MCF 10A (cell line): ENCODE measurements around the gene BTG2. TPM values are rescaled to one million over a fixed set of nuclear protein-coding genes. Genes with fewer than 3 reads are reported as not detected.
"Not testable (repeated sequence)": the region's sequence is repeated elsewhere in the genome, so short reads cannot be mapped to it uniquely, and the experiment has no call there.

Source experiments
- BruUV-seq: library from RNA; stranded (reverse); fragments of 400-500 nt; replicated peaks from 2 replicates; lab custom pipeline; 2021; lab: Mats Ljungman, UMichigan
- CTCF ChIA-PET: fragments of 300-600 bp; sonication (Branson Sonifier 250); formaldehyde crosslinking; extraction: SDS; loops from one replicate; lab custom pipeline; 2021; ENCODE audit warnings: antibody characterized with exemption, inconsistent platforms; lab: Yijun Ruan, JAX
- POLR2A ChIA-PET: fragments of 300-600, 350-650 bp; sonication (Branson Sonifier 250); formaldehyde crosslinking; extraction: SDS; loops from one replicate; lab custom pipeline; 2020; ENCODE audit warnings: antibody characterized with exemption, inconsistent platforms; lab: Yijun Ruan, JAX
- DNase-seq: peaks from one replicate; pipeline ENCODE4 v3.0.0-alpha.2; 2018; ENCODE audit not compliant: unreplicated experiment
- H3K27ac Mint-ChIP-seq: one replicate; pipeline ENCODE4 v1.8.0; 2022; ENCODE audit warnings: mild to moderate bottlenecking, low read depth, mixed read lengths; ENCODE audit not compliant: unreplicated experiment
- H3K27me3 Mint-ChIP-seq: one replicate; pipeline ENCODE4 v1.8.0; 2022; ENCODE audit warnings: mixed read lengths; ENCODE audit not compliant: insufficient read depth, unreplicated experiment
- H3K36me3 Mint-ChIP-seq: one replicate; pipeline ENCODE4 v1.8.0; 2022; ENCODE audit warnings: mild to moderate bottlenecking, moderate library complexity, mixed read lengths; ENCODE audit not compliant: insufficient read depth, unreplicated experiment
- H3K4me1 Mint-ChIP-seq: one replicate; pipeline ENCODE4 v1.8.0; 2022; ENCODE audit warnings: mixed read lengths; ENCODE audit not compliant: insufficient read depth, unreplicated experiment
- H3K4me3 Mint-ChIP-seq: one replicate; pipeline ENCODE4 v1.8.0; 2022; ENCODE audit warnings: mild to moderate bottlenecking, moderate library complexity, mixed read lengths; ENCODE audit not compliant: unreplicated experiment
- H3K9me3 Mint-ChIP-seq: one replicate; pipeline ENCODE4 v1.8.0; 2022; ENCODE audit warnings: mixed read lengths; ENCODE audit not compliant: unreplicated experiment
- intact Hi-C: fragments of 100-400 bp; cut with micrococcal nuclease; formaldehyde crosslinking; loops from 2 replicates; pipeline ENCODE4 v1.14.1; 2022
- total RNA-seq: library from RNA; stranded (reverse); gene quantifications from 2 replicates; pipeline ENCODE4 v1.2.3, GENCODE V29; 2022
- TF ChIP-seq, protein P1 (sequence below): fragments of 200-600 bp; IDR thresholded peaks from one replicate; pipeline ENCODE4 v1.8.0; 2022; ENCODE audit warnings: antibody characterized with exemption, mild to moderate bottlenecking; ENCODE audit not compliant: unreplicated experiment

BTG2 gene
- total RNA-seq, 1 experiment from 2014 or later, result 44.4 TPM

DNA sequence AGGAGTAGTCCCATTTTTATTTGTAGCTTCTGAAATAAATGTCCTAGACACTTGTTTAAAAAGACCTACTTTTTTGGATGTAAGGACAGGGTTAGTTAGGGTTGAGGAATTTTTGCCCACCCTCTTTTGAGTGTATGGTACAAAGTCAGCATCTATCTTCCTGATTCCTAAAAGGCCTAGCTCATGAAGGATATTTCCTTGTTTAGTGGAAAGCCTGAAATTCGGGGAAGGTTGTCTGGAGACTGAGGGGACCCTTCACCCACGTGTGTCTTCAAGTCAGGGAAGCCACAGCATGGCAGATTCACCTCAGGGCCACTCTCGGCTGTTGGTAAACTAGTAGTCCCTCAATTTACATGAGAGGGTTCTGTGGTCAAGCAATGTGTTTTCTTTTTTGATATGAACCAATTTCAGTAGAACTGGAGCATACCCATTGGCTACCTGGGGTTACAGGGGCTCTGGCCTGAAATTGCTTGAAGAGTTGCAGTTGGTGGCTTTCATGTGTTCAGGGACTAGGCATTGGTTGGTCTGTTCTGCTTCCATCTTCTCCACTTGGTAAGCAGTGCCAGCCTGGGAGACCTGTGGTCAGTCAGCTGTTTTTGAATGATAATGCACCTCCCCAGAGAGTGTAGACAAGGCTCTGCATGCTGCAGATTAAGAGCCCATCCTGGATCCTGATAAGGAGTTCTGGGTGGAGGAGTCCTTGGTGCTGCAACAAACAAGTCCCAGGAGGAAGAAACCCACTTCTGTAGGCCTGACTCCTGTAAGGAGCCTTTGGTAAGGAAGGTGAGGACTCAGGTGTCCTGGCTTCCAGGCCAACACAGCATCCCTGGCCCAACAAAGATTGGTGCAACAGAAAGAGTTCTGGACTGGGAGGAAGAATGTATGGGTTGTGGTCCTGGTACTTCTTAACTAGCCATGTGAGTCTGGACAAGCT, 6.3 kb downstream of the BTG2 start:
- Mint-ChIP-seq H3K36me3 (peaks cover 45% of the 10 kb centered on the region), H3K9me3 (no peaks in the 10 kb centered on the region), H3K27me3 (no peaks in the 10 kb centered on the region), H3K27ac (no peak overlapping the region), H3K4me1 (peaks cover 32% of the 10 kb centered on the region), H3K4me3 (no peak overlapping the region)
- TF ChIP-seq, protein P1, sequence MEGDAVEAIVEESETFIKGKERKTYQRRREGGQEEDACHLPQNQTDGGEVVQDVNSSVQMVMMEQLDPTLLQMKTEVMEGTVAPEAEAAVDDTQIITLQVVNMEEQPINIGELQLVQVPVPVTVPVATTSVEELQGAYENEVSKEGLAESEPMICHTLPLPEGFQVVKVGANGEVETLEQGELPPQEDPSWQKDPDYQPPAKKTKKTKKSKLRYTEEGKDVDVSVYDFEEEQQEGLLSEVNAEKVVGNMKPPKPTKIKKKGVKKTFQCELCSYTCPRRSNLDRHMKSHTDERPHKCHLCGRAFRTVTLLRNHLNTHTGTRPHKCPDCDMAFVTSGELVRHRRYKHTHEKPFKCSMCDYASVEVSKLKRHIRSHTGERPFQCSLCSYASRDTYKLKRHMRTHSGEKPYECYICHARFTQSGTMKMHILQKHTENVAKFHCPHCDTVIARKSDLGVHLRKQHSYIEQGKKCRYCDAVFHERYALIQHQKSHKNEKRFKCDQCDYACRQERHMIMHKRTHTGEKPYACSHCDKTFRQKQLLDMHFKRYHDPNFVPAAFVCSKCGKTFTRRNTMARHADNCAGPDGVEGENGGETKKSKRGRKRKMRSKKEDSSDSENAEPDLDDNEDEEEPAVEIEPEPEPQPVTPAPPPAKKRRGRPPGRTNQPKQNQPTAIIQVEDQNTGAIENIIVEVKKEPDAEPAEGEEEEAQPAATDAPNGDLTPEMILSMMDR, result no peak
- no TSS peak for BruUV-seq
- ChIA-PET POLR2A (interaction anchor here (0.7 to 10.5 kb wide), 3 partner anchors 12 to 450 kb away, joined by 3 to 238 read pairs (median 4); no protein-coding TSS in a partner anchor), CTCF (interaction anchor here (1.0 to 10.1 kb wide), 7 partner anchors 9 to 272 kb away, joined by 3 to 195 read pairs (median 7); no protein-coding TSS in a partner anchor)
- intact Hi-C loops, result no loop called here
- DNase-seq, result no peak

DNA sequence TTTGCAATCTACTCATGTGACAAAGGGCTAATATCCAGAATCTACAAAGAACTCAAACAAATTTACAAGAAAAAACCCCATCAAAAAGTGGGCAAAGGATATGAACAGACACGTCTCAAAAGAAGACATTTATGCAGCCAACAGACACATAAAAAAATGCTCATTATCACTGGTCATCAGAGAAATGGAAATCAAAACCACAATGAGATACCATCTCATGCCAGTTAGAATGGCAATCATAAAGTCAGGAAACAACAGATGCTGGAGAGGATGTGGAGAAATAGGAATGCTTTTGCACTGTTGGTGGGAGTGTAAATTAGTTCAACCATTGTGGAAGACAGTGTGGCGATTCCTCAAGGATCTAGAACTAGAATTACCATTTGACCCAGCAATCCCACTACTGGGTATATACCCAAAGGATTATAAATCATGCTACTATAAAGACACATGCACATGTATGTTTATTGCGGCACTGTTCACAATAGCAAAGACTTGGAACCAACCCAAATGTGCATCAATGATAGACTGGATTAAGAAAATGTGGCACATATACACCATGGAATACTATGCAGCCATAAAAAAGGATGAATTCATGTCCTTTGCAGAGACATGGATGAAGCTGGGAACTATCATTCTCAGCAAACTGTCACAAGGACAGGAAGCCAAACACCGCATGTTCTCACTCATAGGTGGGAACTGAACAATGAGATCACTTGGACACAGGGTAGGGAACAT, 8.9 kb downstream of the BTG2 start:
- Mint-ChIP-seq H3K36me3 (peaks cover 19% of the 10 kb centered on the region), H3K27me3 (peaks cover 25% of the 10 kb centered on the region)
- BruUV-seq, H3K27ac Mint-ChIP-seq, H3K4me3 Mint-ChIP-seq, DNase-seq, H3K4me1 Mint-ChIP-seq, intact Hi-C loops, H3K9me3 Mint-ChIP-seq: not testable (repeated sequence)
- CTCF ChIA-PET, result interaction anchor here (4.5 to 10.1 kb wide), 3 partner anchors 12 to 45 kb away, joined by 32 to 195 read pairs (median 167); no protein-coding TSS in a partner anchor
- POLR2A ChIA-PET, result interaction anchor here (1.2 to 10.5 kb wide), 3 partner anchors 7 to 20 kb away, joined by 3 to 238 read pairs (median 8); no protein-coding TSS in a partner anchor

- H3K36me3 Mint-ChIP-seq, result no peaks in the 10 kb centered on the region
- H3K4me1 Mint-ChIP-seq, result peaks cover 7% of the 10 kb centered on the region
- POLR2A ChIA-PET, result interaction anchor here (0.5 to 2.4 kb wide), 7 partner anchors 8 to 453 kb away, joined by 3 to 39 read pairs (median 3); partner anchors contain the start of gene TMEM183A
- DNase-seq, result no peak
- peaks cover 33% of the 10 kb centered on the region for H3K27me3 Mint-ChIP-seq
- TF ChIP-seq, protein P1, result no peak
- CTCF ChIA-PET, result interaction anchor here (0.6 to 4.5 kb wide), 13 partner anchors 9 to 1127 kb away, joined by 3 to 32 read pairs (median 5); no protein-coding TSS in a partner anchor
- no peak overlapping the region for H3K27ac Mint-ChIP-seq
- no peak overlapping the region for H3K4me3 Mint-ChIP-seq
- no peaks in the 10 kb centered on the region for H3K9me3 Mint-ChIP-seq
- intact Hi-C loops, result no loop called here
- BruUV-seq, result no TSS peak
Observed at GRCh38 chr1:203316626-203317093, 11.3 kb downstream of the BTG2 start.

DNA sequence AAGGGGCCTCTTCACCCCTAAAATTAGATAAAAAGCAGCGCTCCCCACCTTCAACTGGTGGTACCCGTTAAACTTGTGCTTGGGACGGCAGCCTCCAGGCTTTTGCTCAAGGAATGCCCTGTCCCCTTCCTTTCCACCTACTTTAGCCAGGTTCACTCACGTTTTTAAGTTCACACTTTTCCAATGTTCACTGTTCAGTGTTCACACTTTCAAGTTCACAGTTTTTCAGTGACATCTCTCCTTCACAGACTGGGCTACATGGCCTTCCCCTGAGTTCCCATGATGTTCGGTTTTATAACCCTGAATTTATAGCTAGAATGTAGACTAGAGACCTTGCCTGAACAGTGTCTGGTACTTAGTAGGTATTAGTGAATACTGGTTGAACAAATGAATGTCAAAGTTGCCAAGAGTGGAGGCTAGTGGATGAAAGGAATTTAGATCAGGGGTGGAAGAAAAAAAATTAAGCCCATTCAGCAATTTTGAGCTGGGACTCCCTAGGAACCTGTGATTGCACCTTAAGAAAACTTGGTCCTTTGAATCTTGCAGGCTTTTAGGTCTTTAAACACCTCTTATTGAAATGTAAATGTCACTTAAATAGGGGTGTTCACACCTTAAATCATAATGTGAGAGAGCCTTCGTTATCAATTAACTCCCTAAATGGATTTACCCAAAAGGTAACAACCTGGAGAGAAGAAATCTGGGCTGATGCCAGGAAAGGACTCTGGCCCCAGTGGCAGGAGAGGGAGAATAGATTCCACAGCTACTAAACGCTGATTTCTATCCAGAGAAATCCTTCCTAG, 12.3 kb downstream of the BTG2 start:
- Mint-ChIP-seq H3K9me3 (no peaks in the 10 kb centered on the region), H3K27ac (no peak overlapping the region)
- intact Hi-C loops, result no loop called here

More for the DNA sequence above, 12.3 kb downstream of the BTG2 start:
- Mint-ChIP-seq H3K36me3 (no peaks in the 10 kb centered on the region), H3K27me3 (peaks cover 34% of the 10 kb centered on the region), H3K4me3 (no peak overlapping the region), H3K4me1 (peaks cover 7% of the 10 kb centered on the region)
- BruUV-seq, result no TSS peak
- no peak for DNase-seq
- TF ChIP-seq, protein P1, result no peak
- CTCF ChIA-PET, result interaction anchor here (0.5 to 4.5 kb wide), 13 partner anchors 8 to 101 kb away, joined by 3 to 32 read pairs (median 6); no protein-coding TSS in a partner anchor
- POLR2A ChIA-PET, result interaction anchor here (1.2 to 2.4 kb wide), 3 partner anchors 10 to 311 kb away, joined by 4 to 39 read pairs (median 13); partner anchors contain the start of gene TMEM183A
